SK-N-SH treated with all-trans-retinoic acid at 6 μM for 48 hours (cell line): ENCODE results near the gene DAGLB.

ENCODE experiments used
- ARNTL ChIP-seq: fragments of 450-650 bp; formaldehyde crosslinking; IDR thresholded peaks from 2 replicates; pipeline ENCODE4 v1.5.0; 2020; ENCODE audit warnings: low read depth, mild to moderate bottlenecking, moderate library complexity, borderline replicate concordance
- BACH2 ChIP-seq: fragments of 250-450 bp; sonication (Bioruptor Pico); IDR thresholded peaks from 2 replicates; pipeline ENCODE4 v1.9.0; 2021; ENCODE audit warnings: mild to moderate bottlenecking, borderline replicate concordance
- CSDC2 ChIP-seq: fragments of 250-450 bp; sonication (Bioruptor Pico); IDR thresholded peaks from 2 replicates; pipeline ENCODE4 v1.5.0; 2020; ENCODE audit warnings: mild to moderate bottlenecking, moderate library complexity
- ESRRG ChIP-seq: fragments of 250-450 bp; sonication (Bioruptor Pico); IDR thresholded peaks from 2 replicates; pipeline ENCODE4 v1.6.1; 2021; ENCODE audit warnings: mild to moderate bottlenecking
- ISL1 ChIP-seq: fragments of 250-450 bp; sonication (Bioruptor Pico); IDR thresholded peaks from 2 replicates; pipeline ENCODE4 v2.1.2; 2022; ENCODE audit warnings: mild to moderate bottlenecking, moderate library complexity
- TSHZ2 ChIP-seq: fragments of 250-450 bp; sonication (Bioruptor Pico); IDR thresholded peaks from 2 replicates; pipeline ENCODE4 v1.5.0; 2020; ENCODE audit warnings: mild to moderate bottlenecking, moderate library complexity
- ZFP3 ChIP-seq: fragments of 250-450 bp; sonication (Bioruptor Pico); IDR thresholded peaks from 2 replicates; pipeline ENCODE4 v1.5.0; 2020; ENCODE audit warnings: mild to moderate bottlenecking, moderate library complexity
- ZFP30 ChIP-seq: fragments of 450-650 bp; formaldehyde crosslinking; IDR thresholded peaks from 2 replicates; pipeline ENCODE4 v1.5.0; 2022; ENCODE audit warnings: mild to moderate bottlenecking, moderate library complexity
- ZNF565 ChIP-seq: fragments of 450-650 bp; formaldehyde crosslinking; conservative IDR thresholded peaks from 2 replicates; pipeline ENCODE4 v1.5.0; 2020; ENCODE audit warnings: low read depth, mild to moderate bottlenecking, moderate library complexity
- ZNF70 ChIP-seq: fragments of 450-650 bp; formaldehyde crosslinking; IDR thresholded peaks from 2 replicates; pipeline ENCODE4 v1.5.0; 2020; ENCODE audit warnings: mild to moderate bottlenecking, moderate library complexity
- ZNF8 ChIP-seq: fragments of 450-650 bp; formaldehyde crosslinking; IDR thresholded peaks from 2 replicates; pipeline ENCODE4 v1.5.0; 2020; ENCODE audit warnings: mild to moderate bottlenecking, moderate library complexity
- TF ChIP-seq, protein P1 (sequence below): fragments of 250-450 bp; sonication (Bioruptor Pico); IDR thresholded peaks from 2 replicates; pipeline ENCODE4 v1.8.0; 2020; ENCODE audit warnings: mild to moderate bottlenecking, moderate library complexity, borderline replicate concordance
- TF ChIP-seq, protein P2 (sequence below): fragments of 250-450 bp; sonication (Bioruptor Pico); IDR thresholded peaks from 2 replicates; pipeline ENCODE4 v1.5.1; 2020; ENCODE audit warnings: low read depth, mild to moderate bottlenecking, moderate library complexity

GRCh38 chr7:6422926-6423632 is 24.7 kb downstream of the DAGLB start:
- no peak for TF ChIP-seq ARNTL
- TF ChIP-seq TSHZ2: no peak
- no peak for TF ChIP-seq ISL1 (CRISPR knock-in tag)
- no peak for TF ChIP-seq ZNF565 (CRISPR knock-in tag)
- TF ChIP-seq, protein P1, sequence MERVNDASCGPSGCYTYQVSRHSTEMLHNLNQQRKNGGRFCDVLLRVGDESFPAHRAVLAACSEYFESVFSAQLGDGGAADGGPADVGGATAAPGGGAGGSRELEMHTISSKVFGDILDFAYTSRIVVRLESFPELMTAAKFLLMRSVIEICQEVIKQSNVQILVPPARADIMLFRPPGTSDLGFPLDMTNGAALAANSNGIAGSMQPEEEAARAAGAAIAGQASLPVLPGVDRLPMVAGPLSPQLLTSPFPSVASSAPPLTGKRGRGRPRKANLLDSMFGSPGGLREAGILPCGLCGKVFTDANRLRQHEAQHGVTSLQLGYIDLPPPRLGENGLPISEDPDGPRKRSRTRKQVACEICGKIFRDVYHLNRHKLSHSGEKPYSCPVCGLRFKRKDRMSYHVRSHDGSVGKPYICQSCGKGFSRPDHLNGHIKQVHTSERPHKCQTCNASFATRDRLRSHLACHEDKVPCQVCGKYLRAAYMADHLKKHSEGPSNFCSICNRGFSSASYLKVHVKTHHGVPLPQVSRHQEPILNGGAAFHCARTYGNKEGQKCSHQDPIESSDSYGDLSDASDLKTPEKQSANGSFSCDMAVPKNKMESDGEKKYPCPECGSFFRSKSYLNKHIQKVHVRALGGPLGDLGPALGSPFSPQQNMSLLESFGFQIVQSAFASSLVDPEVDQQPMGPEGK (CRISPR knock-in tag): no peak
- TF ChIP-seq CSDC2 (CRISPR knock-in tag): no peak
- no peak for TF ChIP-seq ZNF70 (CRISPR knock-in tag)
- no peak for TF ChIP-seq ZFP3 (CRISPR knock-in tag)
- TF ChIP-seq ESRRG: no peak
- no peak for TF ChIP-seq BACH2 (CRISPR knock-in tag)
- TF ChIP-seq, protein P2, sequence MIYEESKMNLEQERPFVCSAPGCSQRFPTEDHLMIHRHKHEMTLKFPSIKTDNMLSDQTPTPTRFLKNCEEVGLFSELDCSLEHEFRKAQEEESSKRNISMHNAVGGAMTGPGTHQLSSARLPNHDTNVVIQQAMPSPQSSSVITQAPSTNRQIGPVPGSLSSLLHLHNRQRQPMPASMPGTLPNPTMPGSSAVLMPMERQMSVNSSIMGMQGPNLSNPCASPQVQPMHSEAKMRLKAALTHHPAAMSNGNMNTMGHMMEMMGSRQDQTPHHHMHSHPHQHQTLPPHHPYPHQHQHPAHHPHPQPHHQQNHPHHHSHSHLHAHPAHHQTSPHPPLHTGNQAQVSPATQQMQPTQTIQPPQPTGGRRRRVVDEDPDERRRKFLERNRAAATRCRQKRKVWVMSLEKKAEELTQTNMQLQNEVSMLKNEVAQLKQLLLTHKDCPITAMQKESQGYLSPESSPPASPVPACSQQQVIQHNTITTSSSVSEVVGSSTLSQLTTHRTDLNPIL (CRISPR knock-in tag): no peak
- TF ChIP-seq ZFP30 (CRISPR knock-in tag): no peak
- no peak for TF ChIP-seq ZNF8 (CRISPR knock-in tag)
